GM23248 (cell line): ENCODE measurements around the gene SMNDC1. TPM values are rescaled to one million over a fixed set of nuclear protein-coding genes. Genes with fewer than 3 reads are reported as not detected.
A peak's percentile ranks its signal among the peaks of the same experiment; 100 is the strongest.

Experiments used
- DNase-seq: peaks from one replicate; pipeline ENCODE4 v3.0.0-alpha.2; 2015
- H2AFZ ChIP-seq: fragments of 200-600 bp; sonication (generic); 2 replicates; pipeline ENCODE4 v1.6.1; 2016; ENCODE audit warnings: antibody characterized with exemption
- H3F3A ChIP-seq: fragments of 200-600 bp; sonication (generic); 2 replicates; pipeline ENCODE4 v1.6.1; 2016; ENCODE audit warnings: mild to moderate bottlenecking, antibody characterized with exemption, mixed run types; ENCODE audit not compliant: insufficient read depth
- H3K27ac ChIP-seq: fragments of 200-600 bp; sonication (generic); 2 replicates; pipeline ENCODE4 v1.5.1; 2016; ENCODE audit warnings: mild to moderate bottlenecking
- H3K27me3 ChIP-seq: fragments of 200-600 bp; sonication (generic); replicated peaks from 2 replicates; pipeline ENCODE4 v1.6.1; 2016; ENCODE audit warnings: mild to moderate bottlenecking; ENCODE audit not compliant: insufficient read depth
- H3K36me3 ChIP-seq: fragments of 200-600 bp; sonication (generic); 2 replicates; pipeline ENCODE4 v1.6.1; 2016; ENCODE audit warnings: low read depth, mild to moderate bottlenecking
- H3K4me1 ChIP-seq: fragments of 200-600 bp; sonication (generic); 2 replicates; pipeline ENCODE4 v1.6.1; 2016; ENCODE audit warnings: mild to moderate bottlenecking; ENCODE audit not compliant: insufficient read depth
- H3K4me2 ChIP-seq: fragments of 200-600 bp; sonication (generic); one replicate; pipeline ENCODE4 v1.6.1; 2016; ENCODE audit warnings: mild to moderate bottlenecking; ENCODE audit not compliant: unreplicated experiment
- H3K4me3 ChIP-seq: fragments of 200-600 bp; sonication (generic); 2 replicates; pipeline ENCODE4 v1.5.1; 2016; ENCODE audit warnings: mild to moderate bottlenecking
- H3K79me2 ChIP-seq: fragments of 200-600 bp; sonication (generic); 2 replicates; pipeline ENCODE4 v1.6.1; 2016; ENCODE audit warnings: mild to moderate bottlenecking; ENCODE audit not compliant: insufficient read depth
- H3K9ac ChIP-seq: fragments of 200-600 bp; sonication (generic); 2 replicates; pipeline ENCODE4 v1.6.1; 2016; ENCODE audit warnings: mild to moderate bottlenecking
- H3K9me2 ChIP-seq: fragments of 200-600 bp; sonication (generic); 2 replicates; pipeline ENCODE4 v1.6.1; 2016; ENCODE audit warnings: mixed run types, mild to moderate bottlenecking, moderate library complexity; ENCODE audit not compliant: insufficient read depth
- H3K9me3 ChIP-seq: fragments of 200-600 bp; sonication (generic); one replicate; pipeline ENCODE4 v1.6.1; 2017; ENCODE audit warnings: low read depth
- H4K20me1 ChIP-seq: fragments of 200-600 bp; sonication (generic); 2 replicates; pipeline ENCODE4 v1.6.0; 2016; ENCODE audit not compliant: insufficient read depth
- EZH2 ChIP-seq: fragments of 200-600 bp; sonication (generic); IDR thresholded peaks from 2 replicates; pipeline ENCODE4 v1.6.1; 2018; ENCODE audit warnings: antibody characterized with exemption, mild to moderate bottlenecking; ENCODE audit not compliant: insufficient read depth, poor library complexity, severe bottlenecking
- EZH2phosphoT487 ChIP-seq: fragments of 200-600 bp; sonication (generic); IDR thresholded peaks from 2 replicates; pipeline ENCODE4 v1.6.1; 2018; ENCODE audit warnings: antibody characterized with exemption, moderate library complexity, mild to moderate bottlenecking, low read depth; ENCODE audit not compliant: insufficient read depth
- WGBS, 2 experiments: methylation state at CpG; one replicate each; pipeline ENCODE4 v1.1.6; 2015 to 2017; ENCODE audit warnings: low lambda C conversion rate in 2 of 2, low coverage in 1 of 2; ENCODE audit errors: missing lambda C conversion rate in 2 of 2; 5-methylcytosine and 5-hydroxymethylcytosine counted together
- in situ Hi-C: fragments of 300-500 bp; cut with MboI; formaldehyde crosslinking; loops from 2 replicates; pipeline ENCODE4 v1.15.0; 2020
- polyA plus RNA-seq: library from polyadenylated mRNA; unstranded; fragments of >200 nt; fragmentation: Nextera tagmentation; extraction: Ambion mirVana; gene quantifications from 2 replicates; pipeline ENCODE4 v1.2.1, GENCODE V29; 2016
- total RNA-seq: library from RNA; depleted of rRNA; stranded (reverse); fragments of >200 nt; shearing (Covaris generic); gene quantifications from 2 replicates; pipeline ENCODE4 v1.2.3, GENCODE V29; 2014

SMNDC1 gene
- total and polyA plus RNA-seq, 2 experiments from 2014 or later: 5.3 to 21.6 TPM

GRCh38 chr10:110265573-110266193, 39.0 kb downstream of the SMNDC1 start:
- no peak overlapping the region for H3K4me2 ChIP-seq
- no peak for DNase-seq
- H3K4me1 ChIP-seq: 0 out of 2 replicates have a peak, but pooled peaks cover 6% of the 10 kb centered on the region
- WGBS, 2 experiments: 91 to 96% methylated on average over 4 of the region's 4 CpGs
- in situ Hi-C loops: no loop called here
- H3K79me2 ChIP-seq: no peaks in the 10 kb centered on the region; the same call in 1 of the 2 replicates
- no peak overlapping the region for H2AFZ ChIP-seq
- H3F3A ChIP-seq: 0 out of 2 replicates have a peak, but pooled peaks cover 4% of the 10 kb centered on the region
- no peaks in the 10 kb centered on the region for H3K9me2 ChIP-seq
- no peak for TF ChIP-seq EZH2
- TF ChIP-seq EZH2phosphoT487: no peak
- H3K9ac ChIP-seq: no peak overlapping the region
- no peak overlapping the region for H3K27ac ChIP-seq
- no peaks in the 10 kb centered on the region for H3K9me3 ChIP-seq
- H4K20me1 ChIP-seq: 0 out of 2 replicates have a peak, but pooled peaks cover 4% of the 10 kb centered on the region
- no peaks in the 10 kb centered on the region for H3K27me3 ChIP-seq
- H3K36me3 ChIP-seq: no peaks in the 10 kb centered on the region
- H3K4me3 ChIP-seq: no peak overlapping the region

GRCh38 chr10:110263164-110263563, 41.6 kb downstream of the SMNDC1 start:
- Histone ChIP-seq H3K9ac (no peak overlapping the region), H3K27me3 (no peaks in the 10 kb centered on the region), H3K79me2 (no peaks in the 10 kb centered on the region), H3K27ac (no peak overlapping the region), H3K4me2 (no peak overlapping the region), H3F3A (0 out of 2 replicates have a peak, but pooled peaks cover 4% of the 10 kb centered on the region), H3K9me3 (no peaks in the 10 kb centered on the region), H4K20me1 (0 out of 2 replicates have a peak, but pooled peaks cover 4% of the 10 kb centered on the region), H3K4me3 (no peak overlapping the region), H3K4me1 (no peaks in the 10 kb centered on the region), H3K9me2 (no peaks in the 10 kb centered on the region), H2AFZ (no peak overlapping the region), H3K36me3 (no peaks in the 10 kb centered on the region)
- WGBS, 2 experiments: 89 to 92% methylated on average over 1 of the region's 1 CpG
- no peak for DNase-seq
- TF ChIP-seq EZH2: no peak
- TF ChIP-seq EZH2phosphoT487: no peak
- in situ Hi-C loops: no loop called here

- Histone ChIP-seq H4K20me1 (0 out of 2 replicates have a peak, but pooled peaks cover 4% of the 10 kb centered on the region), H3K9me2 (no peaks in the 10 kb centered on the region), H3K27ac (no peak overlapping the region), H3K27me3 (no peaks in the 10 kb centered on the region), H3K4me3 (no peak overlapping the region), H3K9ac (no peak overlapping the region), H3F3A (0 out of 2 replicates have a peak, but pooled peaks cover 4% of the 10 kb centered on the region), H3K79me2 (no peaks in the 10 kb centered on the region), H3K36me3 (no peaks in the 10 kb centered on the region), H3K4me1 (no peaks in the 10 kb centered on the region), H3K4me2 (no peak overlapping the region), H2AFZ (no peak overlapping the region), H3K9me3 (no peaks in the 10 kb centered on the region)
- peak; percentile 25 for DNase-seq
- 81 to 89% methylated on average over 1 of the region's 1 CpG for WGBS, 2 experiments
- in situ Hi-C loops: no loop called here
- no peak for TF ChIP-seq EZH2
- TF ChIP-seq EZH2phosphoT487: no peak
Measured at GRCh38 chr10:110260746-110261477, 43.8 kb downstream of the SMNDC1 start.

GRCh38 chr10:110259317-110259716, 45.4 kb downstream of the SMNDC1 start:
- Histone ChIP-seq H3K36me3 (no peaks in the 10 kb centered on the region), H3K79me2 (no peaks in the 10 kb centered on the region), H3K4me2 (no peak overlapping the region), H4K20me1 (0 out of 2 replicates have a peak, but pooled peaks cover 4% of the 10 kb centered on the region), H2AFZ (no peak overlapping the region), H3K9me2 (no peaks in the 10 kb centered on the region), H3K9me3 (no peaks in the 10 kb centered on the region), H3K9ac (no peak overlapping the region), H3K27me3 (no peaks in the 10 kb centered on the region), H3K4me3 (no peak overlapping the region), H3K4me1 (no peaks in the 10 kb centered on the region), H3F3A (0 out of 2 replicates have a peak, but pooled peaks cover 4% of the 10 kb centered on the region), H3K27ac (no peak overlapping the region)
- TF ChIP-seq EZH2 (no peak), EZH2phosphoT487 (no peak)
- DNase-seq: no peak
- in situ Hi-C loops: no loop called here
